Activated naive CD4-positive, alpha-beta T cell treated with anti-CD3 and anti-CD28 coated beads, Interleukin-2, amount 10 ng/mL, durations not matched to agents 7 days and 5 days (primary cell): ENCODE data around the gene GBP1.
"Not testable (repeated sequence)": the region's sequence is repeated elsewhere in the genome, so short reads cannot be mapped to it uniquely, and the experiment has no call there.

Experiments used
- CTCF ChIA-PET: fragments of 350-600 bp; sonication (Branson Sonifier 250); formaldehyde crosslinking; loops from one replicate; lab custom pipeline; 2021; ENCODE audit warnings: antibody characterized with exemption; lab: Charles Lee
- DNase-seq: peaks from one replicate; pipeline ENCODE4 v3.0.0-alpha.2; 2020
- H3K27ac Mint-ChIP-seq: one replicate; pipeline ENCODE4 v1.8.0; 2021; ENCODE audit warnings: mild to moderate bottlenecking, moderate library complexity, mixed read lengths
- H3K27me3 Mint-ChIP-seq: one replicate; pipeline ENCODE4 v1.8.0; 2021; ENCODE audit warnings: mild to moderate bottlenecking, mixed read lengths
- H3K36me3 Mint-ChIP-seq: one replicate; pipeline ENCODE4 v1.8.0; 2021; ENCODE audit warnings: mixed read lengths
- H3K4me1 Mint-ChIP-seq: one replicate; pipeline ENCODE4 v1.8.0; 2021; ENCODE audit warnings: mixed read lengths
- H3K4me3 Mint-ChIP-seq: one replicate; pipeline ENCODE4 v1.8.0; 2021; ENCODE audit warnings: mild to moderate bottlenecking, moderate library complexity, mixed read lengths
- H3K9me3 Mint-ChIP-seq: one replicate; pipeline ENCODE4 v1.8.0; 2021; ENCODE audit warnings: mixed read lengths

GBP1 gene

GRCh38 chr1:89080068-89080467 lies 15.1 kb upstream of the GBP1 start:
- Mint-ChIP-seq H3K9me3 (peaks cover 19% of the 10 kb centered on the region), H3K36me3 (peaks cover 24% of the 10 kb centered on the region)
- H3K4me1 Mint-ChIP-seq, DNase-seq, CTCF ChIA-PET, H3K27ac Mint-ChIP-seq, H3K27me3 Mint-ChIP-seq, H3K4me3 Mint-ChIP-seq: not testable (repeated sequence)

- Mint-ChIP-seq H3K36me3 (peaks cover 38% of the 10 kb centered on the region), H3K9me3 (peaks cover 30% of the 10 kb centered on the region), H3K4me1 (peaks cover 27% of the 10 kb centered on the region)
- not testable (repeated sequence) for H3K27ac Mint-ChIP-seq, H3K27me3 Mint-ChIP-seq, H3K4me3 Mint-ChIP-seq, DNase-seq
- CTCF ChIA-PET: interaction anchor here (0.9 to 1.1 kb wide), 2 partner anchors 9 to 13 kb away, joined by 3 to 4 read pairs; no protein-coding TSS in a partner anchor
Measured at GRCh38 chr1:89072466-89073065, 7.6 kb upstream of the GBP1 start.

GRCh38 chr1:89070509-89070908 lies 5.5 kb upstream of the GBP1 start:
- peaks cover 28% of the 10 kb centered on the region for H3K36me3 Mint-ChIP-seq
- DNase-seq: no peak
- H3K9me3 Mint-ChIP-seq: peaks cover 23% of the 10 kb centered on the region
- H3K4me3 Mint-ChIP-seq: peak overlapping the region; percentile 80
- H3K27ac Mint-ChIP-seq: peak overlapping the region; percentile 93
- CTCF ChIA-PET: no interaction called here
- peaks cover 6% of the 10 kb centered on the region for H3K27me3 Mint-ChIP-seq
- peaks cover 33% of the 10 kb centered on the region for H3K4me1 Mint-ChIP-seq

- Mint-ChIP-seq H3K9me3 (peaks cover 20% of the 10 kb centered on the region), H3K4me3 (peak overlapping the region; percentile 80), H3K36me3 (peaks cover 28% of the 10 kb centered on the region), H3K27ac (peak overlapping the region; percentile 93), H3K4me1 (peaks cover 36% of the 10 kb centered on the region), H3K27me3 (peaks cover 6% of the 10 kb centered on the region)
- no peak for DNase-seq
- CTCF ChIA-PET: interaction anchor here (1.0 kb wide), 1 partner anchor 289 kb away, joined by 3 read pairs; no protein-coding TSS in a partner anchor
Measured at GRCh38 chr1:89069951-89070350, 4.9 kb upstream of the GBP1 start.

- peaks cover 45% of the 10 kb centered on the region for H3K4me1 Mint-ChIP-seq
- DNase-seq: no peak
- peak overlapping the region; percentile 20 for H3K27ac Mint-ChIP-seq
- peaks cover 4% of the 10 kb centered on the region for H3K9me3 Mint-ChIP-seq
- H3K4me3 Mint-ChIP-seq: no peak overlapping the region
- CTCF ChIA-PET: interaction anchor here (1.0 kb wide), 1 partner anchor 208 kb away, joined by 3 read pairs; no protein-coding TSS in a partner anchor
- H3K36me3 Mint-ChIP-seq: peaks cover 30% of the 10 kb centered on the region
- H3K27me3 Mint-ChIP-seq: peaks cover 6% of the 10 kb centered on the region
Measured at GRCh38 chr1:89068291-89068690, 3.3 kb upstream of the GBP1 start.

GRCh38 chr1:89064632-89065031 lies 376 bp downstream of the GBP1 start:
- H3K4me1 Mint-ChIP-seq: peaks cover 65% of the 10 kb centered on the region
- CTCF ChIA-PET: interaction anchor here (0.9 to 1.4 kb wide), 8 partner anchors 14 to 294 kb away, joined by 3 to 6 read pairs (median 4); partner anchors contain the start of gene GBP3
- no peak for DNase-seq
- peak overlapping the region; percentile 94 for H3K4me3 Mint-ChIP-seq
- no peaks in the 10 kb centered on the region for H3K27me3 Mint-ChIP-seq
- peaks cover 52% of the 10 kb centered on the region for H3K36me3 Mint-ChIP-seq
- peak overlapping the region; percentile 92 for H3K27ac Mint-ChIP-seq
- H3K9me3 Mint-ChIP-seq: no peaks in the 10 kb centered on the region

GRCh38 chr1:89063094-89063493 lies 1.9 kb downstream of the GBP1 start:
- Mint-ChIP-seq H3K4me1 (peaks cover 65% of the 10 kb centered on the region), H3K27ac (peak overlapping the region; percentile 60), H3K4me3 (peak overlapping the region; percentile 94), H3K36me3 (peaks cover 64% of the 10 kb centered on the region), H3K9me3 (no peaks in the 10 kb centered on the region), H3K27me3 (no peaks in the 10 kb centered on the region)
- CTCF ChIA-PET: interaction anchor here (0.7 to 1.9 kb wide), 3 partner anchors 10 to 295 kb away, joined by 4 to 7 read pairs (median 5); no protein-coding TSS in a partner anchor
- no peak for DNase-seq

GRCh38 chr1:89060091-89060490 lies 4.9 kb downstream of the GBP1 start:
- Mint-ChIP-seq H3K9me3 (no peaks in the 10 kb centered on the region), H3K4me1 (peaks cover 57% of the 10 kb centered on the region), H3K27ac (peak overlapping the region; percentile 52), H3K27me3 (no peaks in the 10 kb centered on the region), H3K4me3 (peak overlapping the region; percentile 15), H3K36me3 (peaks cover 88% of the 10 kb centered on the region)
- CTCF ChIA-PET: no interaction called here
- DNase-seq: no peak

- DNase-seq: no peak
- Mint-ChIP-seq H3K27ac (no peak overlapping the region), H3K27me3 (no peaks in the 10 kb centered on the region), H3K4me3 (no peak overlapping the region), H3K36me3 (peaks cover 75% of the 10 kb centered on the region), H3K4me1 (peaks cover 3% of the 10 kb centered on the region), H3K9me3 (no peaks in the 10 kb centered on the region)
- CTCF ChIA-PET: no interaction called here
Measured at GRCh38 chr1:89051955-89052312, 13.1 kb downstream of the GBP1 start.

- CTCF ChIA-PET: no interaction called here
- Mint-ChIP-seq H3K27ac (no peak overlapping the region), H3K9me3 (no peaks in the 10 kb centered on the region), H3K4me1 (peaks cover 3% of the 10 kb centered on the region), H3K27me3 (no peaks in the 10 kb centered on the region), H3K36me3 (peaks cover 70% of the 10 kb centered on the region), H3K4me3 (no peak overlapping the region)
- DNase-seq: no peak
Measured at GRCh38 chr1:89051300-89051954, 13.6 kb downstream of the GBP1 start.

GRCh38 chr1:89050649-89051033 lies 14.4 kb downstream of the GBP1 start:
- no peak for DNase-seq
- no peak overlapping the region for H3K27ac Mint-ChIP-seq
- H3K36me3 Mint-ChIP-seq: peaks cover 63% of the 10 kb centered on the region
- no peak overlapping the region for H3K4me3 Mint-ChIP-seq
- no peaks in the 10 kb centered on the region for H3K27me3 Mint-ChIP-seq
- H3K4me1 Mint-ChIP-seq: no peaks in the 10 kb centered on the region
- no peaks in the 10 kb centered on the region for H3K9me3 Mint-ChIP-seq
- CTCF ChIA-PET: no interaction called here

GRCh38 chr1:89049901-89050648 lies 14.9 kb downstream of the GBP1 start:
- not testable (repeated sequence) for H3K4me3 Mint-ChIP-seq, H3K9me3 Mint-ChIP-seq

GRCh38 chr1:89049187-89049586 lies 15.8 kb downstream of the GBP1 start:
- H3K36me3 Mint-ChIP-seq: peaks cover 54% of the 10 kb centered on the region
- H3K4me3 Mint-ChIP-seq, H3K9me3 Mint-ChIP-seq, H3K4me1 Mint-ChIP-seq, CTCF ChIA-PET, H3K27me3 Mint-ChIP-seq, H3K27ac Mint-ChIP-seq, DNase-seq: not testable (repeated sequence)

More at GRCh38 chr1:89049901-89050648, 14.9 kb downstream of the GBP1 start:
- CTCF ChIA-PET, DNase-seq, H3K4me1 Mint-ChIP-seq, H3K27me3 Mint-ChIP-seq: not testable (repeated sequence)
- H3K27ac Mint-ChIP-seq: peak overlapping the region; percentile 35
- H3K36me3 Mint-ChIP-seq: peaks cover 59% of the 10 kb centered on the region

- Mint-ChIP-seq H3K27me3 (no peaks in the 10 kb centered on the region), H3K27ac (no peak overlapping the region), H3K4me1 (no peaks in the 10 kb centered on the region), H3K4me3 (no peak overlapping the region), H3K36me3 (peaks cover 52% of the 10 kb centered on the region), H3K9me3 (peaks cover 4% of the 10 kb centered on the region)
- no peak for DNase-seq
- CTCF ChIA-PET: no interaction called here
Measured at GRCh38 chr1:89047734-89048133, 17.3 kb downstream of the GBP1 start.
